ENCODE results near the gene BEST4.
A peak's percentile ranks its signal among the peaks of the same experiment; 100 is the strongest.

BEST4 gene

DNA sequence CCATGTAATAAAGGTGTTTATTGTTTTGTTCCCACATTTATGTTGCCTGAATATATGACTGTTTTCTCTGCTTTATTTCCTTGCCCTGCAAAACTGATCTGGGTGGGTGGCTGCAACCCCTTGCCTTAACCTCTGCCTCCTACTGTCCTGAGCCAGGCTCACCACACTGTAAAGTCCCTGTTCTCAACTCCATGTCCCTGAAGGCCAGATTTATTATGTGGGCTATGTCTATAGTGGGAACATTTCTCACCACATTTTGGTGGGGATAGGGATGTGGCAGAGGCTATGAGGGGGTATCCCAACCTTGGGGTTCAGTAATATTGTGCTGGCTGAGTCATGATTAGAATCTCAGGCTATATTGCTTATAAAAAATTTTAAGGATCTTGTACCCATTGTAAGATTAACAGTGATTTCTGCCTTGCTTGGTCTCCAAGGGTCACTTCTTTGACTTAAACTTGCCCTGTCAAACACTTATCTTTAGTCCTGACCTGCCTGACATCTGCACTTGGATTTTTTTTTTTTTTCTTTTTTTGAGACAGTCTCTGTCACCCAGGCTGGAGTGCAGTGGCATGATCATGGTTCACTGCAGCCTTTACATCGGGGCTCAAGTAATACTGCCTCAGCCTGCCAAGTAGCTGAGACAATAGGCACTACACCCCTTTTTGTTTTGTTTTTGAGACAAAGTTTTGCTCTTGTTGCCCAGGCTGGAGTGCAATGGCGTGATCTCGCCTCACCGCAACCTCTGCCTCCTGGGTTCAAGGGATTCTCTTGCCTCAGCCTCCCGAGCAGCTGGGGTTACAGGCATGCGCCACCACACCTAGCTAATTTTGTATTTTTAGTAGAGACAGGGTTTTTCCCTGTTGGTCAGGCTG lies 9.0 kb downstream of the BEST4 start:
- no peak overlapping the region for H3K4me3 ChIP-seq (ENCODE audit: low read depth, low read length, poor library complexity, severe bottlenecking)
- H3K9ac ChIP-seq (ENCODE audit: low read length) = no peak overlapping the region
- H3K4me1 ChIP-seq (ENCODE audit: insufficient read depth, low read length, severe bottlenecking) = peaks cover 40% of the 10 kb centered on the region
- H3K79me2 ChIP-seq (ENCODE audit: insufficient read depth, low read length) = peaks cover 16% of the 10 kb centered on the region
- no peak overlapping the region for H2AFZ ChIP-seq (ENCODE audit: low read length)
- no peaks in the 10 kb centered on the region for H3K9me2 ChIP-seq (ENCODE audit: low read depth, low read length)
- H4K20me1 ChIP-seq (ENCODE audit: insufficient read depth, low read length) = no peaks in the 10 kb centered on the region
- no peak overlapping the region for H3K27ac ChIP-seq (ENCODE audit: low read depth, low read length, poor library complexity, severe bottlenecking)
- H3K36me3 ChIP-seq (ENCODE audit: insufficient read depth, low read length) = peaks cover 65% of the 10 kb centered on the region
- H3K27me3 ChIP-seq (ENCODE audit: insufficient read depth, low read length) = no peaks in the 10 kb centered on the region
- TF ChIP-seq EZH2 (IDR thresholded peaks at IDR 0.05; ENCODE audit: borderline replicate concordance, low read length) = no peak
- TF ChIP-seq, protein P1, sequence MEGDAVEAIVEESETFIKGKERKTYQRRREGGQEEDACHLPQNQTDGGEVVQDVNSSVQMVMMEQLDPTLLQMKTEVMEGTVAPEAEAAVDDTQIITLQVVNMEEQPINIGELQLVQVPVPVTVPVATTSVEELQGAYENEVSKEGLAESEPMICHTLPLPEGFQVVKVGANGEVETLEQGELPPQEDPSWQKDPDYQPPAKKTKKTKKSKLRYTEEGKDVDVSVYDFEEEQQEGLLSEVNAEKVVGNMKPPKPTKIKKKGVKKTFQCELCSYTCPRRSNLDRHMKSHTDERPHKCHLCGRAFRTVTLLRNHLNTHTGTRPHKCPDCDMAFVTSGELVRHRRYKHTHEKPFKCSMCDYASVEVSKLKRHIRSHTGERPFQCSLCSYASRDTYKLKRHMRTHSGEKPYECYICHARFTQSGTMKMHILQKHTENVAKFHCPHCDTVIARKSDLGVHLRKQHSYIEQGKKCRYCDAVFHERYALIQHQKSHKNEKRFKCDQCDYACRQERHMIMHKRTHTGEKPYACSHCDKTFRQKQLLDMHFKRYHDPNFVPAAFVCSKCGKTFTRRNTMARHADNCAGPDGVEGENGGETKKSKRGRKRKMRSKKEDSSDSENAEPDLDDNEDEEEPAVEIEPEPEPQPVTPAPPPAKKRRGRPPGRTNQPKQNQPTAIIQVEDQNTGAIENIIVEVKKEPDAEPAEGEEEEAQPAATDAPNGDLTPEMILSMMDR (IDR thresholded peaks at IDR 0.05; ENCODE audit: low read length) = no peak
- H3K9me3 ChIP-seq (ENCODE audit: low read length) = no peaks in the 10 kb centered on the region
- peaks cover 13% of the 10 kb centered on the region for H3F3A ChIP-seq (ENCODE audit: insufficient read depth, low read length)
- H3K4me2 ChIP-seq (ENCODE audit: low read length) = no peak overlapping the region; the same call in 1 of the 2 replicates

DNA sequence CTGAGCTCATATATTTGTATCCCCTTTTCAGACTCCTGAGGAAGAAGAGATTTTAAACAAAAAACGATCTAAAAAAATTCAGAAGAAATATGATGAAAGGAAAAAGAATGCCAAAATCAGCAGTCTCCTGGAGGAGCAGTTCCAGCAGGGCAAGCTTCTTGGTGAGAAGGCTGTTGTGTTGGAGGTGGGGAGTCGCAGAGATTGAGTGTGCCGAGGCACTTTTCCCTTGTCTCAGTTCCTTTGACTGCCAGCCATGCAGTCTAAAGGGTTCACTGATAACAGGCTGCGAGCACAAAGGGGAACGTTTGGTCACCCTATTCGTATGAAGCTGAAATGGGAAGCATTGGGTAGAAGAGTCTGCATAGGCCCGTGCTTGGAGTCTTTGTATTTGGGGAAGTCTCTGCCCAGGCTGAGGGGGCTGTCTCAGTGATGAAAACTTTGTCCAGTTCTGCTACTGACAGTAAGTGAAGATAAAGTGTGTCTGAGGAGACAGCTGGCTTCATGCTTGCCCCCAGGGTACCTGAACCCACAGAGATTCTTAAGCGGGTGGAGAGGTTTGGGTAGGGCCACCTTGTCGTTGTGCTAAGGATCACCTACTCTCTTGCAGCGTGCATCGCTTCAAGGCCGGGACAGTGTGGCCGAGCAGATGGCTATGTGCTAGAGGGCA lies 9.9 kb downstream of the BEST4 start:
- Histone ChIP-seq H3K27ac (ENCODE audit: low read depth, low read length, poor library complexity, severe bottlenecking) (peak overlapping the region; percentile 82), H3K36me3 (ENCODE audit: insufficient read depth, low read length) (peaks cover 65% of the 10 kb centered on the region), H3K4me3 (ENCODE audit: low read depth, low read length, poor library complexity, severe bottlenecking) (peak overlapping the region; percentile 92)

DNA sequence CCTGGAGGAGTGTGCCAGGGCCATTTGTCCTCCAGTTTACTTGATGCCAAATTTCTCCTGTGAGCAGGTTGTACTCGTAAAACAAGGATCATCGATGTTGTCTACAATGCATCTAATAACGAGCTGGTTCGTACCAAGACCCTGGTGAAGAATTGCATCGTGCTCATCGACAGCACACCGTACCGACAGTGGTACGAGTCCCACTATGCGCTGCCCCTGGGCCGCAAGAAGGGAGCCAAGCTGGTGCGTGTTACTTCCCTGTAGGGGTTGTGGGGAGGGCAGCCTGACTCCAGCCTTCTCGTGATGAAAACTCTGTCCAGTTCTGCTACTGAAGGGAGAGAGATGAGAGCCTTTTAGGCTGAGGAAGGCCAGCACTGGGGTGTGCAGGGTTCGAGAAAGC lies 10.4 kb downstream of the BEST4 start:
- Histone ChIP-seq H3K9me2 (ENCODE audit: low read depth, low read length) (no peaks in the 10 kb centered on the region), H3F3A (ENCODE audit: insufficient read depth, low read length) (peaks cover 10% of the 10 kb centered on the region; the same call in 1 of the 2 replicates), H3K4me1 (ENCODE audit: insufficient read depth, low read length, severe bottlenecking) (peaks cover 30% of the 10 kb centered on the region), H3K79me2 (ENCODE audit: insufficient read depth, low read length) (peaks cover 16% of the 10 kb centered on the region), H3K9ac (ENCODE audit: low read length) (peak overlapping the region; percentile 94; the same call in 1 of the 2 replicates), H4K20me1 (ENCODE audit: insufficient read depth, low read length) (no peaks in the 10 kb centered on the region), H3K27ac (ENCODE audit: low read depth, low read length, poor library complexity, severe bottlenecking) (peak overlapping the region; percentile 82), H3K27me3 (ENCODE audit: insufficient read depth, low read length) (no peaks in the 10 kb centered on the region), H2AFZ (ENCODE audit: low read length) (no peak overlapping the region), H3K36me3 (ENCODE audit: insufficient read depth, low read length) (peaks cover 65% of the 10 kb centered on the region), H3K4me2 (ENCODE audit: low read length) (peak overlapping the region; percentile 84), H3K9me3 (ENCODE audit: low read length) (no peaks in the 10 kb centered on the region), H3K4me3 (ENCODE audit: low read depth, low read length, poor library complexity, severe bottlenecking) (peak overlapping the region; percentile 92)
- TF ChIP-seq, protein P1 (IDR thresholded peaks at IDR 0.05; ENCODE audit: low read length) = no peak
- no peak for TF ChIP-seq EZH2 (IDR thresholded peaks at IDR 0.05; ENCODE audit: borderline replicate concordance, low read length)

More for the DNA sequence above, 9.9 kb downstream of the BEST4 start:
- Histone ChIP-seq H3K9me3 (ENCODE audit: low read length) (no peaks in the 10 kb centered on the region), H4K20me1 (ENCODE audit: insufficient read depth, low read length) (no peaks in the 10 kb centered on the region), H3K4me2 (ENCODE audit: low read length) (peak overlapping the region; percentile 84), H2AFZ (ENCODE audit: low read length) (no peak overlapping the region), H3K4me1 (ENCODE audit: insufficient read depth, low read length, severe bottlenecking) (peaks cover 32% of the 10 kb centered on the region), H3K79me2 (ENCODE audit: insufficient read depth, low read length) (peaks cover 16% of the 10 kb centered on the region), H3K9ac (ENCODE audit: low read length) (peak overlapping the region; percentile 16; the same call in 1 of the 2 replicates), H3K9me2 (ENCODE audit: low read depth, low read length) (no peaks in the 10 kb centered on the region), H3F3A (ENCODE audit: insufficient read depth, low read length) (peaks cover 13% of the 10 kb centered on the region), H3K27me3 (ENCODE audit: insufficient read depth, low read length) (no peaks in the 10 kb centered on the region)
- TF ChIP-seq EZH2 (IDR thresholded peaks at IDR 0.05; ENCODE audit: borderline replicate concordance, low read length) = no peak
- TF ChIP-seq, protein P1 (IDR thresholded peaks at IDR 0.05; ENCODE audit: low read length) = no peak

All from OCI-LY1 (cell line).